Measurements from ENCODE around the gene ATP2B1.

ATP2B1 gene

GRCh38 chr12:89712706-89713105 is 4.1 kb upstream of the ATP2B1 start:
- Histone ChIP-seq H3K9me3 (ENCODE audit: control insufficient read depth, insufficient read depth, low read depth, low read length) (no peaks in the 10 kb centered on the region), H3K36me3 (ENCODE audit: control insufficient read depth in 2 of 2, insufficient read depth in 1 of 2, low read length in 2 of 2) (no peaks in the 10 kb centered on the region), H3K4me3 (ENCODE audit: low read depth, low read length) (no peak overlapping the region), H3K4me1 (ENCODE audit: control insufficient read depth, insufficient read depth, low read length) (no peaks in the 10 kb centered on the region), H3K27ac (ENCODE audit: extremely low read depth, low read depth, low read length) (no peak overlapping the region)
- CTCF ChIA-PET = no interaction called here
- POLR2A ChIA-PET = interaction anchor here (1.0 kb wide), 1 partner anchor 571 kb away, joined by 3 read pairs; no protein-coding TSS in a partner anchor
- TF ChIP-seq ZNF112 (tag by site-specific recombination; IDR thresholded peaks at IDR 0.05) (no peak), HIC1 (tag by site-specific recombination; IDR thresholded peaks at IDR 0.05) (no peak), ZSCAN23 (tag by site-specific recombination; IDR thresholded peaks at IDR 0.05) (no peak), ZNF223 (tag by site-specific recombination; IDR thresholded peaks at IDR 0.05) (no peak), ZFHX2 (tag by site-specific recombination; conservative IDR thresholded peaks at IDR 0.05) (no peak), ZNF248 (tag by site-specific recombination; IDR thresholded peaks at IDR 0.05) (no peak), ZNF747 (tag by site-specific recombination; IDR thresholded peaks at IDR 0.05) (no peak), MYNN (tag by site-specific recombination; IDR thresholded peaks at IDR 0.05; ENCODE audit: borderline replicate concordance) (no peak), ZBTB7A (tag by site-specific recombination; IDR thresholded peaks at IDR 0.05; ENCODE audit: low read depth) (no peak), OSR2 (tag by site-specific recombination; IDR thresholded peaks at IDR 0.05) (no peak), ZNF837 (tag by site-specific recombination; IDR thresholded peaks at IDR 0.05) (no peak), SCRT1 (tag by site-specific recombination; IDR thresholded peaks at IDR 0.05; ENCODE audit: borderline replicate concordance) (no peak), ZSCAN18 (tag by site-specific recombination; IDR thresholded peaks at IDR 0.05) (no peak), ZNF639 (tag by site-specific recombination; IDR thresholded peaks at IDR 0.05) (no peak)

GRCh38 chr12:89710873-89711750 is 2.5 kb upstream of the ATP2B1 start:
- Histone ChIP-seq H3K4me1 (ENCODE audit: control insufficient read depth, insufficient read depth, low read length) (peaks cover 5% of the 10 kb centered on the region), H3K27ac (ENCODE audit: extremely low read depth, low read depth, low read length) (no peak overlapping the region), H3K9me3 (ENCODE audit: control insufficient read depth, insufficient read depth, low read depth, low read length) (no peaks in the 10 kb centered on the region), H3K4me3 (ENCODE audit: low read depth, low read length) (no peak overlapping the region), H3K36me3 (ENCODE audit: control insufficient read depth in 2 of 2, insufficient read depth in 1 of 2, low read length in 2 of 2) (no peaks in the 10 kb centered on the region)
- CTCF ChIA-PET = no interaction called here
- POLR2A ChIA-PET = no interaction called here
- TF ChIP-seq ZNF449 (tag by site-specific recombination; IDR thresholded peaks at IDR 0.05) = no peak
- no peak for TF ChIP-seq ZNF24 (tag by site-specific recombination; IDR thresholded peaks at IDR 0.05)
- TF ChIP-seq PATZ1 (tag by site-specific recombination; IDR thresholded peaks at IDR 0.05) = no peak
- no peak for TF ChIP-seq PBX3 (CRISPR knock-in tag; IDR thresholded peaks at IDR 0.05)
- no peak for TF ChIP-seq ZNF175 (tag by site-specific recombination; IDR thresholded peaks at IDR 0.05)
- no peak for TF ChIP-seq ZSCAN30 (tag by site-specific recombination; IDR thresholded peaks at IDR 0.05)
- no peak for TF ChIP-seq ZNF146 (tag by site-specific recombination; IDR thresholded peaks at IDR 0.05)
- no peak for TF ChIP-seq ZNF555 (tag by site-specific recombination; conservative IDR thresholded peaks at IDR 0.05)
- TF ChIP-seq ZNF510 (tag by site-specific recombination; IDR thresholded peaks at IDR 0.05; ENCODE audit: insufficient replicate concordance) = no peak
- no peak for TF ChIP-seq ZNF335 (tag by site-specific recombination; conservative IDR thresholded peaks at IDR 0.05)
- no peak for TF ChIP-seq ZNF248 (tag by site-specific recombination; IDR thresholded peaks at IDR 0.05)
- TF ChIP-seq ZFP69B (tag by site-specific recombination; IDR thresholded peaks at IDR 0.05) = no peak

Measured in HEK293 (cell line).